Panc1 (cell line): ENCODE results near the gene GALNTL6. TPM values are rescaled to one million over a fixed set of nuclear protein-coding genes. Genes with fewer than 3 reads are reported as not detected.

Experiments used
- ATAC-seq: fragments of 200-7000 bp; cut with Tn5 transposase; 2 replicates; pipeline ENCODE4 v1.9.1; 2020; ENCODE audit warnings: mild to moderate bottlenecking, moderate library complexity
- BruUV-seq: library from RNA; stranded (reverse); fragments of 400-500 nt; replicated peaks from 2 replicates; lab custom pipeline; 2021; lab: Mats Ljungman, UMichigan
- CTCF ChIA-PET: fragments of 300-600 bp; sonication (Branson Sonifier 250); formaldehyde crosslinking; loops from one replicate; lab custom pipeline; 2022; ENCODE audit warnings: antibody characterized with exemption; lab: Charles Lee
- POLR2A ChIA-PET: fragments of 300-600 bp; sonication (Branson Sonifier 250); formaldehyde crosslinking; loops from one replicate; lab custom pipeline; 2022; ENCODE audit warnings: antibody characterized with exemption; lab: Charles Lee
- DNase-seq: peaks from one replicate; pipeline ENCODE4 v3.0.0-alpha.2; 2010; ENCODE audit warnings: low read depth, low spot score
- H3K27ac ChIP-seq: 2 replicates; pipeline ENCODE4 v1.5.1; 2011; ENCODE audit warnings: mild to moderate bottlenecking, low read length, inconsistent platforms
- H3K27me3 ChIP-seq: fragments of 200-500 bp; sonication (Bioruptor generic); 2 replicates; pipeline ENCODE4 v1.6.0; 2014; ENCODE audit warnings: low read length, inconsistent platforms; ENCODE audit not compliant: control insufficient read depth, insufficient read depth
- H3K36me3 ChIP-seq: fragments of 200-500 bp; sonication (Bioruptor generic); 2 replicates; pipeline ENCODE4 v1.5.1; 2014; ENCODE audit warnings: inconsistent platforms, mild to moderate bottlenecking, low read length, moderate library complexity; ENCODE audit not compliant: control insufficient read depth, insufficient read depth
- H3K4me1 ChIP-seq: 2 replicates; pipeline ENCODE4 v1.5.1; 2011; ENCODE audit warnings: inconsistent platforms, mild to moderate bottlenecking, low read length, moderate library complexity; ENCODE audit not compliant: control insufficient read depth, insufficient read depth
- H3K4me3 ChIP-seq, 2 experiments: 2 replicates each; pipeline ENCODE4 v1.5.1; 2011 to 2012; ENCODE audit warnings: low read depth in 2 of 2, low read length in 2 of 2, mild to moderate bottlenecking in 2 of 2, inconsistent platforms in 1 of 2, moderate library complexity in 1 of 2
- H3K9me3 ChIP-seq: fragments of 200-500 bp; sonication (Bioruptor generic); 2 replicates; pipeline ENCODE4 v1.5.1; 2014; ENCODE audit warnings: low read depth, mild to moderate bottlenecking, inconsistent platforms, low read length, moderate library complexity; ENCODE audit not compliant: control insufficient read depth, insufficient read depth
- POLR2AphosphoS5 ChIP-seq: IDR thresholded peaks from 2 replicates; pipeline ENCODE4 v1.6.1; 2012; ENCODE audit warnings: mild to moderate bottlenecking, low read depth, low read length, moderate library complexity
- SIN3A ChIP-seq: IDR thresholded peaks from 2 replicates; pipeline ENCODE4 v1.6.1; 2012; ENCODE audit warnings: low read depth, mild to moderate bottlenecking, low read length, moderate library complexity, borderline replicate concordance; ENCODE audit not compliant: insufficient read depth
- TCF7L2 ChIP-seq: IDR thresholded peaks from 2 replicates; pipeline ENCODE4 v1.6.1; 2011; ENCODE audit warnings: mild to moderate bottlenecking, low read depth, low read length, inconsistent platforms
- in situ Hi-C: cut with HindIII; loops from 2 replicates; pipeline ENCODE4 v1.10.0; 2016; ENCODE audit warnings: low sequenced_read_pairs, low pct_unique_long_range_greater_than_20kb
- intact Hi-C: fragments of 100-400 bp; cut with micrococcal nuclease; formaldehyde crosslinking; loops from one replicate; pipeline ENCODE4 v1.10.0; 2022; ENCODE audit not compliant: unreplicated experiment
- total RNA-seq: library from RNA; stranded (reverse); gene quantifications from one replicate; pipeline ENCODE4 v1.2.1, GENCODE V29; 2021; ENCODE audit not compliant: unreplicated experiment
- TF ChIP-seq, protein P1 (sequence below): fragments of 450-650 bp; IDR thresholded peaks from 2 replicates; pipeline ENCODE4 v1.5.1; 2017; ENCODE audit warnings: mild to moderate bottlenecking
- TF ChIP-seq, protein P2 (sequence below), 2 experiments: IDR thresholded peaks; 2 replicates each; pipeline ENCODE4 v1.6.1; 2011 to 2012; ENCODE audit warnings: low read depth in 2 of 2, control low read depth in 1 of 2, low read length in 1 of 2, mild to moderate bottlenecking in 1 of 2, moderate library complexity in 1 of 2; ENCODE audit not compliant: insufficient read depth in 1 of 2

Gene GALNTL6
- total RNA-seq, 1 experiment from 2014 or later = not detected

DNA sequence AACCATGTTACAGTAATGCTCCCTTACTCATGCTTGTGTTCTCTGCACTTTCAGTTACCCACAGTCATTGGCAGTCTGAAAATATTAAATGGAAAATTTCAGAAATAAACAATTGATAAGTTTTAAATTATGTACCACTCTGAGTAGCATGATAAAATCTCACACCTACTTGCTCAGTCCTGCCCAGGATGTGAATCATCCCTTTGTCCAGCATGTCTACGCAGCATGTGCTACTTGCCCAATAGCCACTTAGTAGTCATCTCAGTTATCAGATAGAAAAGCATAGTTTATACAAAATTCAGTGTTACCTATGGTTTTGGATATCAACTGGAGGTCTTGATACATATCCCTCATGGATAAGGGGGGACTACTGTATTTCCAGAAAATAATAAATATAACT is 577.1 kb downstream of the GALNTL6 start:
- Histone ChIP-seq H3K4me1 (no peaks in the 10 kb centered on the region), H3K27ac (no peak overlapping the region), H3K36me3 (no peaks in the 10 kb centered on the region), H3K27me3 (no peaks in the 10 kb centered on the region), H3K9me3 (no peaks in the 10 kb centered on the region), H3K4me3 (no peak overlapping the region)
- BruUV-seq = no TSS peak
- no peak for ATAC-seq
- in situ Hi-C loops (no loop called here), intact Hi-C loops (no loop called here)
- TF ChIP-seq, protein P1, sequence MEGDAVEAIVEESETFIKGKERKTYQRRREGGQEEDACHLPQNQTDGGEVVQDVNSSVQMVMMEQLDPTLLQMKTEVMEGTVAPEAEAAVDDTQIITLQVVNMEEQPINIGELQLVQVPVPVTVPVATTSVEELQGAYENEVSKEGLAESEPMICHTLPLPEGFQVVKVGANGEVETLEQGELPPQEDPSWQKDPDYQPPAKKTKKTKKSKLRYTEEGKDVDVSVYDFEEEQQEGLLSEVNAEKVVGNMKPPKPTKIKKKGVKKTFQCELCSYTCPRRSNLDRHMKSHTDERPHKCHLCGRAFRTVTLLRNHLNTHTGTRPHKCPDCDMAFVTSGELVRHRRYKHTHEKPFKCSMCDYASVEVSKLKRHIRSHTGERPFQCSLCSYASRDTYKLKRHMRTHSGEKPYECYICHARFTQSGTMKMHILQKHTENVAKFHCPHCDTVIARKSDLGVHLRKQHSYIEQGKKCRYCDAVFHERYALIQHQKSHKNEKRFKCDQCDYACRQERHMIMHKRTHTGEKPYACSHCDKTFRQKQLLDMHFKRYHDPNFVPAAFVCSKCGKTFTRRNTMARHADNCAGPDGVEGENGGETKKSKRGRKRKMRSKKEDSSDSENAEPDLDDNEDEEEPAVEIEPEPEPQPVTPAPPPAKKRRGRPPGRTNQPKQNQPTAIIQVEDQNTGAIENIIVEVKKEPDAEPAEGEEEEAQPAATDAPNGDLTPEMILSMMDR = no peak
- TF ChIP-seq SIN3A (no peak), POLR2AphosphoS5 (no peak), TCF7L2 (no peak)
- TF ChIP-seq, protein P2, sequence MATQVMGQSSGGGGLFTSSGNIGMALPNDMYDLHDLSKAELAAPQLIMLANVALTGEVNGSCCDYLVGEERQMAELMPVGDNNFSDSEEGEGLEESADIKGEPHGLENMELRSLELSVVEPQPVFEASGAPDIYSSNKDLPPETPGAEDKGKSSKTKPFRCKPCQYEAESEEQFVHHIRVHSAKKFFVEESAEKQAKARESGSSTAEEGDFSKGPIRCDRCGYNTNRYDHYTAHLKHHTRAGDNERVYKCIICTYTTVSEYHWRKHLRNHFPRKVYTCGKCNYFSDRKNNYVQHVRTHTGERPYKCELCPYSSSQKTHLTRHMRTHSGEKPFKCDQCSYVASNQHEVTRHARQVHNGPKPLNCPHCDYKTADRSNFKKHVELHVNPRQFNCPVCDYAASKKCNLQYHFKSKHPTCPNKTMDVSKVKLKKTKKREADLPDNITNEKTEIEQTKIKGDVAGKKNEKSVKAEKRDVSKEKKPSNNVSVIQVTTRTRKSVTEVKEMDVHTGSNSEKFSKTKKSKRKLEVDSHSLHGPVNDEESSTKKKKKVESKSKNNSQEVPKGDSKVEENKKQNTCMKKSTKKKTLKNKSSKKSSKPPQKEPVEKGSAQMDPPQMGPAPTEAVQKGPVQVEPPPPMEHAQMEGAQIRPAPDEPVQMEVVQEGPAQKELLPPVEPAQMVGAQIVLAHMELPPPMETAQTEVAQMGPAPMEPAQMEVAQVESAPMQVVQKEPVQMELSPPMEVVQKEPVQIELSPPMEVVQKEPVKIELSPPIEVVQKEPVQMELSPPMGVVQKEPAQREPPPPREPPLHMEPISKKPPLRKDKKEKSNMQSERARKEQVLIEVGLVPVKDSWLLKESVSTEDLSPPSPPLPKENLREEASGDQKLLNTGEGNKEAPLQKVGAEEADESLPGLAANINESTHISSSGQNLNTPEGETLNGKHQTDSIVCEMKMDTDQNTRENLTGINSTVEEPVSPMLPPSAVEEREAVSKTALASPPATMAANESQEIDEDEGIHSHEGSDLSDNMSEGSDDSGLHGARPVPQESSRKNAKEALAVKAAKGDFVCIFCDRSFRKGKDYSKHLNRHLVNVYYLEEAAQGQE (IDR thresholded peaks at IDR 0.05; ENCODE audit: insufficient read depth in 1 of 2, low read depth in 2 of 2, low read length in 1 of 2) = no peak
- DNase-seq = no peak
- CTCF ChIA-PET = no interaction called here
- POLR2A ChIA-PET = interaction anchor here (0.6 kb wide), 1 partner anchor 36 kb away, joined by 3 read pairs; no protein-coding TSS in a partner anchor

DNA sequence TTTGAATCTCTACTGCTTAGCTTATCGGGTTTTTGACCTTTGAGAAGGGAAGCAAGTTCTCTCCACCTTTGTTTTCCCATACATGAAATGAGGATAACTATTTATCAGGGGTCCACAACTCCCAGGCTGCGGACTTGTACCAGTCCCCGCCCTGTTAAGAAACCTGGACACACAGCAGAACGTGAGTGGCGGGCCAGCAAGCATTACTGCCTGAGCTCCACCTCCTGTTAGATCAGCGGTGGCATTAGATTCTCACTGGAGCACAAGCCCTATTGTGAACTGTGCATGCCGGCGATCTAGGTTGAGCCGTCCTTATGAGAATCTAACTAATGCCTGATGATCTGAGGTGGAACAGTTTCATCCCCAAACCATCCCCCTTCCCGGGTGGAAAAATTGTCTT is 579.5 kb downstream of the GALNTL6 start:
- H3K27me3 ChIP-seq = no peaks in the 10 kb centered on the region
- DNase-seq = no peak
- TF ChIP-seq, protein P1 = no peak
- TF ChIP-seq, protein P2 (IDR thresholded peaks at IDR 0.05; ENCODE audit: insufficient read depth in 1 of 2, low read depth in 2 of 2, low read length in 1 of 2) = no peak
- TF ChIP-seq TCF7L2 = no peak
- TF ChIP-seq SIN3A = no peak
- no peak for TF ChIP-seq POLR2AphosphoS5
- in situ Hi-C loops (no loop called here), intact Hi-C loops (no loop called here)
- ChIA-PET POLR2A (no interaction called here), CTCF (no interaction called here)
- ATAC-seq = no peak
- no peaks in the 10 kb centered on the region for H3K36me3 ChIP-seq
- no TSS peak for BruUV-seq
- H3K27ac ChIP-seq = no peak overlapping the region
- H3K4me1 ChIP-seq = no peaks in the 10 kb centered on the region
- no peak overlapping the region for H3K4me3 ChIP-seq
- no peaks in the 10 kb centered on the region for H3K9me3 ChIP-seq
